GM06990 (cell line): ENCODE results near the gene PMM2.
"Not testable (repeated sequence)": the region's sequence is repeated elsewhere in the genome, so short reads cannot be mapped to it uniquely, and the experiment has no call there.

Experiments
- DNase-seq: peaks from one replicate; pipeline ENCODE4 v3.0.0-alpha.2; 2011; ENCODE audit not compliant: insufficient read length; ENCODE audit errors: extremely low read depth
- H3K27me3 ChIP-seq: replicated peaks from 2 replicates; pipeline ENCODE4 v1.6.0; 2011; ENCODE audit warnings: low read length; ENCODE audit not compliant: control insufficient read depth, insufficient read depth
- H3K36me3 ChIP-seq: 2 replicates; pipeline ENCODE4 v1.5.1; 2011; ENCODE audit warnings: low read length; ENCODE audit not compliant: control insufficient read depth, insufficient read depth
- H3K4me3 ChIP-seq: replicated peaks from 2 replicates; pipeline ENCODE4 v1.5.1; 2011; ENCODE audit warnings: low read depth, mild to moderate bottlenecking, control low read depth, low read length
- TF ChIP-seq, protein P1 (sequence below): IDR thresholded peaks from 2 replicates; pipeline ENCODE4 v1.5.1; 2011; ENCODE audit warnings: low read length, control low read depth, mild to moderate bottlenecking, inconsistent platforms; ENCODE audit not compliant: insufficient read depth, poor library complexity, severe bottlenecking

The PMM2 gene

DNA sequence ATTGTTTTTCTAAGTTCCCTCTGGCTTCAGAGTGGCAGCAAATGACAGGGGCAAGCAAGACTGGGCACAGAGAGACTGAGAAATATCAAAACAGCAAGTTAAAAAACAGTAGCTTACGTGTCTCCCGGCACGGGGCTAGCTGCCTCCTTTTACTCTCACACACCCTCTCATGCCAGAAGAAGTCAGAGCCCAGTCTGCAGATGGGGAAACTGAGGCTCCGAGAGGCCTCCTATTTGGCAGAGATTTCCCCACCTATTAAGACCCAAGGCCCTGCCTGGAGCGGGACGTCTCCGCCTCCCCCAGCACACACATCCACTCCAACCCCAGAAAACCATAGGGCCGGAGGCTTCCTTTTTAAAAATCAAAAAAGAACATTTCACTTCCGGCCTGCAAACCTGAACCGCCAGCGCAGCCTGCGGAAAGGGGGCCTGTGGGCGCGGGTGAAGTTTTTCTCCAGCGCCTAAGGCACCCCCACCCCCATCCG, 70.3 kb downstream of the PMM2 start:
- H3K27me3 ChIP-seq: no peaks in the 10 kb centered on the region
- TF ChIP-seq, protein P1, sequence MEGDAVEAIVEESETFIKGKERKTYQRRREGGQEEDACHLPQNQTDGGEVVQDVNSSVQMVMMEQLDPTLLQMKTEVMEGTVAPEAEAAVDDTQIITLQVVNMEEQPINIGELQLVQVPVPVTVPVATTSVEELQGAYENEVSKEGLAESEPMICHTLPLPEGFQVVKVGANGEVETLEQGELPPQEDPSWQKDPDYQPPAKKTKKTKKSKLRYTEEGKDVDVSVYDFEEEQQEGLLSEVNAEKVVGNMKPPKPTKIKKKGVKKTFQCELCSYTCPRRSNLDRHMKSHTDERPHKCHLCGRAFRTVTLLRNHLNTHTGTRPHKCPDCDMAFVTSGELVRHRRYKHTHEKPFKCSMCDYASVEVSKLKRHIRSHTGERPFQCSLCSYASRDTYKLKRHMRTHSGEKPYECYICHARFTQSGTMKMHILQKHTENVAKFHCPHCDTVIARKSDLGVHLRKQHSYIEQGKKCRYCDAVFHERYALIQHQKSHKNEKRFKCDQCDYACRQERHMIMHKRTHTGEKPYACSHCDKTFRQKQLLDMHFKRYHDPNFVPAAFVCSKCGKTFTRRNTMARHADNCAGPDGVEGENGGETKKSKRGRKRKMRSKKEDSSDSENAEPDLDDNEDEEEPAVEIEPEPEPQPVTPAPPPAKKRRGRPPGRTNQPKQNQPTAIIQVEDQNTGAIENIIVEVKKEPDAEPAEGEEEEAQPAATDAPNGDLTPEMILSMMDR: no peak
- H3K36me3 ChIP-seq: peaks cover 4% of the 10 kb centered on the region
- DNase-seq: no peak
- peak overlapping the region; percentile 82 for H3K4me3 ChIP-seq

DNA sequence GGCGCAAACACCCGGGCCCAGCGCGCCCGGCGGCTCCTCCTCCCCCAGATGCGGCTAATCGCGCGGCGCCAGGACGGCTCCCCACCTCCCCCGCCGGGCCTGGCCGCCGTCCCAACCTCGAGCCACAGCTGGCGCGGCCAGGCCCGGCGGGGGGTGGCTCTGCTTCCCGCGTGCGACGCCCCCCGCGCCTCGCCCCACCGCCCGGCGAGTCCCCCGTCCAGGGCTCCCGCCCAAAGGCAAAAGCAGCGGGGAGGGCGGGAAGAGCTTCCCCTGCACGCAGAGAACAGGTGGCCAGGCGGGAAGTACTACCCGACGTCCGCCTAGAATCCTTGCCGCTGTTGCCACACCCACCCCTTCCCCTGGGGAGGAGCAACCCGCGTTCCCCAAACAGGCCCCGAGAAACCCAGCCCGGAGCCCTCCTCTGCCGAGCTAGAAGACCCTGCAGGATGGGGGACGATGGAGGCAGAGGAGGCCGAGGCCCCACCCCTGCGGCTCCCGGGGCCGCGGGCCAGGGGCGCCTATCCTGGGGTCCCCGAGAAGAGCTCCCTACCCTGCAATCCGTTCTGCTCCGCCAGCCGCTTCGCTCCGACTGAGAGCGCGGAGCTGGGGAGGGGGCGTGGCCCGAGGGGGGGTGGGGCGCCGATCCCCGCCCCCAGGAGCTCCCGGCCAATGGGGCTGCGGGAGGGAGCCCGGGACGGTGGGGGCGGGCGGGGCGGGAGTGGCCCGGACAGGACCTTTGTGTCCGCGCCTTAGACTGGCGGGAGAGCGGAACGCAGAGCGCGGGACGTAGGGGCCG, 71.0 kb downstream of the PMM2 start, which contains the start of gene CARHSP1:
TSS of gene CARHSP1 (minus strand) at position 591 of the 796 bp plus-strand sequence. CDS start 9,678 bp downstream, outside the sequence.
- peak within 1 kb of the TSS; percentile 82 for H3K4me3 ChIP-seq
- peaks cover 4% of the 10 kb centered on the region for H3K36me3 ChIP-seq
- peak; percentile 95 for DNase-seq
- TF ChIP-seq, protein P1: no peak
- no peaks in the 10 kb centered on the region for H3K27me3 ChIP-seq

DNA sequence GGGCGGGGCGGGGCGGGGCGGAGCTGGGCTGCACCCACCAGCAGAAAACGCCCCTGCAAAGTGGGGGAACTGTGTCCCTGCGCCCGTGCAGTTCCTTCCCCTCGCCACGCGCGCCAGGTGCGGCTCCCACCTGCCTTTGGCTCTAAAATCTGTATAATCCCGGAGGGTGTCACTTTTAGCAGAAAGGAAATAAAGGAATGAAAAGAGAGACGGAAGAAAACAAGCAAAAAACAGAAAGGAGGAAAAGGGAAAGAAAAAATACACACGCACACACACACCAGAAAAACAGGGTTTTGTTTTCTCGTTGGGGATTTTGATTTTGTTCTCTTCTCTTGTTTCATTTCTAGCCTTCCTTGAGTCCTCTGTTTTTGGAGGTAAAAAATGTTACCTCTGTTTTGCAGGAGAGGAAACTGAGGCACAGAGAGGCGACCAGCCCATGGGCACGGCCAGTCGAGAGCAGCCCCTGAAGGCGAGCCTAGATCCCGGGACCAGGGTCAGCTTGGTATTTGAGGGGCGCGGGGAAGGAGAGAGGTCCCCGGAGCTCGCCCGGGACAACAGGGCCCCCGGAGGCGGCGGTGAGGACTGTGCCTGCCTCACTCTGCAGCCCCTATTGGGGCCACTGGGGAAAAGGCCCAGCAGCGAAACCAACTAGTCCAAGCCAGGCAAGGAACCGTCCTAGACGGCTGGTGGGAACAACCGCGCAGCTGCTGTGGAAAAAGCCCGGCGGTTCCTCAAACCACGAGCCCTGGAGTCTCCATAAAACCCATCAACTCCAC, 71.8 kb downstream of the PMM2 start:
- no peak for DNase-seq
- TF ChIP-seq, protein P1: no peak
- Histone ChIP-seq H3K4me3 (peak overlapping the region; percentile 67), H3K27me3 (no peaks in the 10 kb centered on the region), H3K36me3 (peaks cover 2% of the 10 kb centered on the region; the same call in 1 of the 2 replicates)

DNA sequence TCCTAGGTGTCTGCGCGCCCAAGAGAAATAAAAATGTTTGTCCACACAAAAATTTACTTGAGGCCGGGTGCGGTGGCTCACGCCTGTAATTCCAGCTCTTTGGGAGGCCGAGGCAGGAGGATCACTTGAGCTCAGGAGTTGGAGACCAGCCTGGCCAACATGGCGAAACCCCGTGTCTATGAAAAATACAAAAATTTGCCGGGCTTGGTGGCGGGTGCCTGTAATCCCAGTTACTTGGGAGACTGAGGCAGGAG, 72.3 kb downstream of the PMM2 start:
- not testable (repeated sequence) for DNase-seq, H3K36me3 ChIP-seq, H3K4me3 ChIP-seq, H3K27me3 ChIP-seq

DNA sequence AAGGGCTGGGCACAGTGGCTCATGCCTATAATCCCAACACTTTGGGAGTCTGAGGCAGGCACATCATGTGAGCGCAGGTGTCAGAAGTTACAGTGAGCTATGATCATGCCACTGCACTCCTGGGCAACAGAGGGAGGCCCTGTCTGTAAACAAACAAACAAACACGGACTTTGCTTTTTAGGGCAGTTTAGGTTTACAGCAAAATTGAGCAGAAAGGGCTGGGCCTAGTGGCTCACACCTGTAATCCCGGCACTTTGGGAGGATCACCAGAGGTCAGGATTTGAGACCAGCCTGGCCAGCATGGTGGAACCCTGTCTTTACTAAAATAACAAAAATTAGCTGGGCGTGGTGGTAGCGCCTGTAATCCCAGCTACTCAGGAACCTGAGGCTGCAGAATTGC, 74.4 kb downstream of the PMM2 start:
- H3K4me3 ChIP-seq: no peak overlapping the region
- no peaks in the 10 kb centered on the region for H3K27me3 ChIP-seq
- H3K36me3 ChIP-seq: no peaks in the 10 kb centered on the region
- TF ChIP-seq, protein P1: no peak
- DNase-seq: no peak

DNA sequence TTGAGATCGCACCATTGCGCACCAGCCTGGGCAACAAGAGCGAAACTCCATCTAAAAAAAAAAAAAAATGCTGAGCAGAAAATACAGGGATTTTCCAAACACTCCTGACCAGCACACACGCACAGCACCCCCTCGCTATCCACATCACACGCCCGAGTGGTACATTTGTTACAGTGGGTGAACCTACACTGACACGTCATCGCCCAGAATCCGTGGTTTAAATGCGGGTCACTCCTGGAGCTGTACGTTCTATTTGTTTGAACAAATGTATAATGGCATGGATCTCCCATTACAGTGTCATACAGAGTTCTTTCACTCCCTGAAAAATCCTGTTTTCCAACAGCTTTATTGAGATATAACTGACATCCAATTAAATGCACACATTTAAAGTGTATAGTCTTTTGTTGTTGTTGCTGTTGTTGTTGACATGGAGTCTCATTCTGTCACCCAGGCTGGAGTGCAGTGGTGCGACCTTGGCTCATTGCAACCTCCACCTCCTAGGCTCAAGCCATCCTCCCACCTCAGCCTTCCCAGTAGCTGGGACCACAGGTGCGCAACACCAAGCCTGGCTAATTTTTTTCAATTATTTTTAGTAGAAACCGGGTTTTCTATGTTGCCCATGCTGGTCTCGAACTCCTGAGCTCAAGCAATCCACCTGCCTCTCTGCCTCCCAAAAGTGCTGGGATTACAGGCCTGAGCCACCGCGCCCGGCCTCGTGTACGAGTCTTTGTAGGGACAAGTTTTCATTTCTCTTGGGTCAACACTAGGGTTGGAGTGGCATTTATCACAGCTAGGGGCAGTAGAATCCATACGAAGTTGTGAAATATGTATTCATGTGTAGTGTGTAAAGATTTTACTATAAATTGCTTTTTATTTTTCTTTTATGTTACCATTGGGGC, 75.6 kb downstream of the PMM2 start:
- H3K36me3 ChIP-seq: no peaks in the 10 kb centered on the region
- no peaks in the 10 kb centered on the region for H3K27me3 ChIP-seq
- H3K4me3 ChIP-seq: no peak overlapping the region
- TF ChIP-seq, protein P1: peak; percentile 12
- DNase-seq: no peak

DNA sequence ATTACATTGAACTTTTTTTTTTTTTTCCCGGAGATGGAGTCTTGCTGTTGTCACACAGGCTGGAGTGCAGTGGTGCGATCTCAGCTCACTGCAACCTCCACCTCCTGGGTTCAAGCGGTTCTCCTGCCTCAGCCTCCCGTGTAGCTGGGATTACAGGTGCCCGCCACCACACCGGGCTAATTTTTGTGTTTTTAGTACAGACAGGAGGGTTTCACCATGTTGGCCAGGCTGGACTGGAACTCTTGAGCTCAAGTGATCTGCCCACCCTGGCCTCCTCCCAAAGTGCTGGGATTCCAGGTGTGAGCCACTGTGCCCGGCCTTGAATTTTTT, 76.2 kb downstream of the PMM2 start:
- H3K27me3 ChIP-seq, DNase-seq, H3K4me3 ChIP-seq, H3K36me3 ChIP-seq: not testable (repeated sequence)
